LNCaP clone FGC (cell line): Measurements from ENCODE around the gene MAP1LC3B2.

Experiments
- DNase-seq: peaks from one replicate; pipeline ENCODE4 v3.0.0-alpha.2; 2011; ENCODE audit warnings: low read depth
- H3K4me3 ChIP-seq: 2 replicates; pipeline ENCODE4 v1.5.1; 2011; ENCODE audit warnings: mild to moderate bottlenecking, low read depth, low read length, control low read depth
- CTCF ChIP-seq: IDR thresholded peaks from 2 replicates; pipeline ENCODE4 v1.5.1; 2012; ENCODE audit warnings: mild to moderate bottlenecking; ENCODE audit not compliant: control insufficient read depth, insufficient read depth; ENCODE audit errors: extremely low read depth

MAP1LC3B2 gene

DNA sequence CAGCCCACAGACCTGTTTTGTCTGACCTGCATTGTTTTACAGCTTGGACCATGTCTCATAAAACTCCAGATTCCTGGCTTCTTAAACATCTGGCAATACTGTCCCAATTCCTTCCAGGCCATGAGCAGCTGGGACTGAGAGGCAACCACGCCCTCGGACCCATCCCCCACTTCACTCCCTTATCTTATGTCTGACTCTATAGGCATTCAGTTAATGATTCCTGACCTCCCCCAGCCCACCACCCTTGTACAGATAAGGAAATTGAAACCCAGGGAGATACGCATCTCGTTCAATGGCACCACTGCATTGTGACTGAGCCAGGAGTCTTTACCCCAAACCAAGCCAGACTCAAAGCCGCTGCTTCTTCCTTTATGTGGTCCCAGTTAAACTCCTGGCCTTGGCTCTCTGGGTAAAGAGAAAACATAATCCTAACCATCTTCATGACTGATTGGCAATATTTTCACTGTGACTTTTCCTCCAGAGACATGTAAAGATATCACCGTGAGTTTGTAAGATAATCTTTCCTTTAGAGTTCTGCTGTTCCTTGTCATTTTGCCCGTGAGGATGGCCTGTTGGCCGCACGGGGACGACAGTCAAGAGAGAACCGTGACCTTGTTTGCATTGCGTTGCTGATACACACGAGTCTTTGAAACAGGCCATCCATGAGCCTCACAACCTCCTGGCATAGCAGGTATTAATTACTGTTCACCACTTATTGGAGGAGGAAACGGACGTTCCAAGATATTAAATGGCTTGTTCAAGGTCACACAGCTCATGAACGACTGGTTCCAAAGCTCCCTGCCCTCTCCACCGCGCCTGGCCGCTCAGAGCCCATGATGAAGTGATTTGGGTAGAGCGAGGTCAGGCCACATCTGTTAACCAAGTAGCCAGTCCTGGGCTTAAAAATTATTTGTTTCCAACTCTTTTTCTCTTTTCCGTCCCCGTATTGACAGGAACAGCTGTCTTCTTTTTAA is 39.4 kb downstream of the MAP1LC3B2 start:
- TF ChIP-seq CTCF = no peak
- DNase-seq = no peak
- H3K4me3 ChIP-seq = peak overlapping the region; percentile 30; the same call in 1 of the 2 replicates

DNA sequence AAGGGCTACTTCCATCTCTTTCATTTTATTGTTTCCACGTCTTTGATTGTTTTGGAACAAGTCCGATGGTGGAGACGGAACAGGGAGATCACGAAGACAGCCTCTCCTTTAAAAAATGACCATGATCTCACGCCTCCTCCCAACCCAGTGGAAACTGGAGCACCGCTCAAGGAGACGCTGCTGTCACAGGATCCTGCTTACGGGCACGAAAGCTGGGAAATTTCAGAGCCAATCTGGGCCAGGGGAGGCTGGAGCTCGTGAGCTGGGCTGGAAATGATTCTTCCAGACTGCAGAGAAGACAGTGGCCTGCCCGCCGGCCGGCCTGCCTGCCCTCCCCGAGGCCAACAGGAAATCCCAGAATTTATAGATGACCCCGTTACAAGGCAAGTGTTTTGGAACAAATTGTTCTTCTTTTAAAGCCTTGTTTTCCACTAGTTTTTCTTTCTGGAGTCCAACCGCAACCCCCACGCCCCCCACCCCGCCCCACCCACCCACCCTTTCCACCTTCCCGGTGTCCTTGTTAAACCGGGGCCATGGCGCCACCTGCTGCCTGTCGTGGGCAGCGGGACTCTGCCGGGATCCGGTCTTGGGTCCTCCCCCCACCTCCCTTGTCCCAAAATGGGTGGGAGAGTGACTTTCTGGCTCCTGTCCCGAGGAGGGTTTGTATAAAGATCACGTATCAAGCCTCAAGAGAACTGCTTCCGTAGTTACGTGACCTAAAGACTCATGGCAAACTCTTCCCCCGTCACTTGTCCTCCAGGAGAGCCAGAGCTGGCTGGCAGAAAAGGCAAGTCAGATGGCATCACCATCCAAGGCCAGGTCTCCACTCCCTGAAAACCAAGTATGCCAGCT is 40.3 kb downstream of the MAP1LC3B2 start:
- DNase-seq = no peak
- TF ChIP-seq CTCF = peak; percentile 84
- peak overlapping the region; percentile 30 for H3K4me3 ChIP-seq

DNA sequence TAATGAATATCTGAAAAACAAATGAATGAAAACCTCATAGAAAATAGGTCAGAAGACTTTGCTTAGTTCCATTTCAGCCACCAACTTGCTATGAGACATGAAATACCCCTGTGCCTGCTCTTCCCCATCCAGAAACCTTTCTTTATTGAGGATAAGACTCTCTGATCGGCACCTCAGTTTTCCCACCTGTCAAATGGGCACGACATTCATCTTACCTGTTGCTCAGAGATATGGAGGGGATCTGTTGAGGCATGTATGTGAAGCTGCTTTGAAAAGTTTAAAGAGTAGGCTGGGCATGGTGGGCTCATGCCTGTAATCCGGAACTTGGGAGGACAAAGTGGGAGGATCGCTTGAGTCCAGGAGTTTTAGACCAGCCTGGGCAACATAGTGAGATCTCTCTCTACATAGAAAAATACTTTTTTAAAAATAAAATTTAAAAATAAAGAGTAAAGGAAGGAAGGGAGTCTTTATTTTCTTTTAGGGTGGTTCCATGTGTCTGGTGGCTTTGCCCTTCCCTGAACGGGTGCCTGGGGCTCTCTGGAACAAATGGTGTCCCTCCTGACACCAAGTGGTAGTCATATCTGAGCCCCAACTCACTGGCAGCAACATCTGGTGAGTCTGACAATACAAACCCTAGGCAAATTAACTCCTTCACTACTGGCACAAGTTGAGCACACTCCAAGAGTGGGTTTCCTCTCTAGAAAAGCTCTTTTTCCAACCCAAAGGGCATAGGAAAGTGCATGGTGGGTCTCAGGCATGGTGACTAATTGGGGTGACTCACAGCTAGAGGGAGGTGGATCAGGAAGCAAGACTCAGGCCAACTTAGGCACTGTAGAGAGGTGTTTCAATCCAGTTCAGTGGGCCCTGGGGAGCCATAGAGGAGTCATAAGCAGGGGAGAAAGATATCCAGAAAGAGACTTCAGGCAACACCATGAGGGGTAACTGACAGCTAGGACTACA is 42.1 kb downstream of the MAP1LC3B2 start:
- H3K4me3 ChIP-seq = no peak overlapping the region
- no peak for DNase-seq
- no peak for TF ChIP-seq CTCF

GRCh38 chr12:116601933-116602810 is 43.0 kb downstream of the MAP1LC3B2 start:
- H3K4me3 ChIP-seq = no peak overlapping the region
- no peak for TF ChIP-seq CTCF
- no peak for DNase-seq

- H3K4me3 ChIP-seq = no peak overlapping the region
- DNase-seq = no peak
- TF ChIP-seq CTCF = no peak
Observed at GRCh38 chr12:116603546-116604177, 44.5 kb downstream of the MAP1LC3B2 start.
